22Rv1 (cell line): ENCODE data around the gene LGI2.

Source experiments
- ZFX ChIP-seq: fragments of 450-650 bp; IDR thresholded peaks from 2 replicates; pipeline ENCODE4 v1.6.1; 2017; ENCODE audit warnings: antibody characterized with exemption, borderline replicate concordance
- TF ChIP-seq, protein P1 (sequence below): fragments of 450-650 bp; IDR thresholded peaks from 2 replicates; pipeline ENCODE4 v1.5.1; 2017; ENCODE audit warnings: mild to moderate bottlenecking

DNA sequence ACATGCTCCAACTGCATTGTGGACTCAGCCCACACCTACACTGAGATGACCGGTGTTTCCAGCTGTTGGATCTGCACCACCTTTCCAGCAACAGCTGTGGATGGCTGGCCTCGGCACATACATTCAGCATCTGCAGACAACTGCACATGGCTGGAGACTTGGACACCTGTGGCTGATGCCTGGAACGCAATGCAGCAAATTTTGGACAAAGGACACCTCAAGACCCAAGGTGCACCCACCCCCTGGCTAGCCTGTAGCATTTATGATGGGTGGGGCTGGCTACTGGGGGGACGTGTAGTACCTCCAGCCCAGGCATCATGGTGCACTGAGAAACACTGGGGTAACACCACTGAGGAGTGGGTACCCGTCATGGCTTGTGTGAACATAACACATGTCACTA is 60.6 kb downstream of the LGI2 start:
- TF ChIP-seq, protein P1, sequence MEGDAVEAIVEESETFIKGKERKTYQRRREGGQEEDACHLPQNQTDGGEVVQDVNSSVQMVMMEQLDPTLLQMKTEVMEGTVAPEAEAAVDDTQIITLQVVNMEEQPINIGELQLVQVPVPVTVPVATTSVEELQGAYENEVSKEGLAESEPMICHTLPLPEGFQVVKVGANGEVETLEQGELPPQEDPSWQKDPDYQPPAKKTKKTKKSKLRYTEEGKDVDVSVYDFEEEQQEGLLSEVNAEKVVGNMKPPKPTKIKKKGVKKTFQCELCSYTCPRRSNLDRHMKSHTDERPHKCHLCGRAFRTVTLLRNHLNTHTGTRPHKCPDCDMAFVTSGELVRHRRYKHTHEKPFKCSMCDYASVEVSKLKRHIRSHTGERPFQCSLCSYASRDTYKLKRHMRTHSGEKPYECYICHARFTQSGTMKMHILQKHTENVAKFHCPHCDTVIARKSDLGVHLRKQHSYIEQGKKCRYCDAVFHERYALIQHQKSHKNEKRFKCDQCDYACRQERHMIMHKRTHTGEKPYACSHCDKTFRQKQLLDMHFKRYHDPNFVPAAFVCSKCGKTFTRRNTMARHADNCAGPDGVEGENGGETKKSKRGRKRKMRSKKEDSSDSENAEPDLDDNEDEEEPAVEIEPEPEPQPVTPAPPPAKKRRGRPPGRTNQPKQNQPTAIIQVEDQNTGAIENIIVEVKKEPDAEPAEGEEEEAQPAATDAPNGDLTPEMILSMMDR = no peak
- no peak for TF ChIP-seq ZFX
